Thymus (tissue), 11 donors: ENCODE results near the gene SUPT20H. TPM values are rescaled to one million over a fixed set of nuclear protein-coding genes. Genes with fewer than 3 reads are reported as not detected.
A peak's percentile ranks its signal among the peaks of the same experiment; 100 is the strongest.

Experiments
- DNase-seq, 9 donors: peaks; one replicate each; pipeline ENCODE4 v3.0.0-alpha.2; 2013; ENCODE audit warnings: low spot score in 9 of 9, low read depth in 6 of 9, missing footprints in 1 of 9
- H3K27ac ChIP-seq, 2 donors: one replicate each; pipeline ENCODE4 v1.5.1; 2013; ENCODE audit warnings: control low read depth in 1 of 2, low read depth in 1 of 2, low read length in 1 of 2, mild to moderate bottlenecking in 1 of 2, moderate library complexity in 1 of 2
- H3K27me3 ChIP-seq, 2 donors: one replicate each; pipeline ENCODE4 v1.5.1; 2013; ENCODE audit warnings: low read length in 1 of 2; ENCODE audit not compliant: control insufficient read depth in 2 of 2, insufficient read depth in 1 of 2
- H3K36me3 ChIP-seq, 2 donors: one replicate each; pipeline ENCODE4 v1.5.1; 2013; ENCODE audit warnings: low read length in 1 of 2, mild to moderate bottlenecking in 1 of 2, moderate library complexity in 1 of 2; ENCODE audit not compliant: control insufficient read depth in 2 of 2, insufficient read depth in 2 of 2
- H3K4me1 ChIP-seq, 2 donors: one replicate each; pipeline ENCODE4 v1.5.1; 2013; ENCODE audit warnings: low read length in 2 of 2; ENCODE audit not compliant: control insufficient read depth in 2 of 2, insufficient read depth in 2 of 2
- H3K4me3 ChIP-seq, 2 donors: one replicate each; pipeline ENCODE4 v1.5.1; 2013; ENCODE audit warnings: low read length in 2 of 2, control low read depth in 1 of 2, mild to moderate bottlenecking in 1 of 2
- H3K9me3 ChIP-seq, 2 donors: one replicate each; pipeline ENCODE4 v1.5.1; 2013; ENCODE audit warnings: low read length in 1 of 2, mild to moderate bottlenecking in 1 of 2; ENCODE audit not compliant: control insufficient read depth in 2 of 2, insufficient read depth in 1 of 2
- WGBS: extraction: QIAGEN DNeasy Blood & Tissue Kit; methylation state at CpG from one replicate; pipeline ENCODE4 v1.1.7; 2013; 5-methylcytosine and 5-hydroxymethylcytosine counted together
- polyA plus RNA-seq: library from polyadenylated mRNA; stranded (reverse); fragments of 200-250 nt; gene quantifications from one replicate; pipeline ENCODE4 v1.2.3, GENCODE V29; 2013
- total RNA-seq: library from RNA; stranded (reverse); fragments of 120-200 nt; gene quantifications from one replicate; pipeline ENCODE4 v1.2.4, GENCODE V29; 2013
- donor health status: healthy.

SUPT20H gene
- total and polyA plus RNA-seq, 2 donors = 31.3 to 45.4 TPM

DNA sequence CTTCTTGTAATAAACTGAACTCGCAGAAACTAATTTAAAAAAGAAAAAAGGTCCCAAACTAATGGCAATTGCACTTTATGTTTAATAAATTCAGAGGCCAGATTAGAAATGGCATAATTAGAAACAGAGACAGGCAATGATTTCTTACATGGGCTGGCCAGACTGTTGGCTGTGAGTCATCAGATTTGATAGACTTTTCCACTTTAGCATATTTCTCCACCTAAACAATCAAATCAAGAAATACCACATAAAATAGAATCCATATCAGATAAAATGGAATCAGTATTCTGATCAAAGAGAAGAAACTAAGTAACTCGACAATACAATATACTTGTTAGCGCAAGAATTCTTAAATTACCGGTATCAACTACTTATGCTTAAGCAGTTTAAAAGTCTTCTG is 29.9 kb downstream of the SUPT20H start:
- no peak for DNase-seq
- H3K4me3 ChIP-seq = no peak overlapping the region
- WGBS = 98% methylated on average over 4 of the region's 4 CpGs
- peaks cover 29 to 68% of the 10 kb centered on the region in 2 donors for H3K36me3 ChIP-seq
- H3K27me3 ChIP-seq = no peaks in the 10 kb centered on the region
- H3K4me1 ChIP-seq = no peaks in the 10 kb centered on the region
- no peak overlapping the region for H3K27ac ChIP-seq
- H3K9me3 ChIP-seq = no peaks in the 10 kb centered on the region

GRCh38 chr13:37027639-37028038 is 31.8 kb downstream of the SUPT20H start:
- no peak overlapping the region for H3K27ac ChIP-seq
- WGBS = over 99% methylated on average over 2 of the region's 2 CpGs
- H3K9me3 ChIP-seq = no peaks in the 10 kb centered on the region
- H3K27me3 ChIP-seq = no peaks in the 10 kb centered on the region
- H3K4me3 ChIP-seq = no peak overlapping the region
- H3K4me1 ChIP-seq = no peaks in the 10 kb centered on the region
- H3K36me3 ChIP-seq = peaks cover 24 to 62% of the 10 kb centered on the region in 2 donors
- DNase-seq = no peak

DNA sequence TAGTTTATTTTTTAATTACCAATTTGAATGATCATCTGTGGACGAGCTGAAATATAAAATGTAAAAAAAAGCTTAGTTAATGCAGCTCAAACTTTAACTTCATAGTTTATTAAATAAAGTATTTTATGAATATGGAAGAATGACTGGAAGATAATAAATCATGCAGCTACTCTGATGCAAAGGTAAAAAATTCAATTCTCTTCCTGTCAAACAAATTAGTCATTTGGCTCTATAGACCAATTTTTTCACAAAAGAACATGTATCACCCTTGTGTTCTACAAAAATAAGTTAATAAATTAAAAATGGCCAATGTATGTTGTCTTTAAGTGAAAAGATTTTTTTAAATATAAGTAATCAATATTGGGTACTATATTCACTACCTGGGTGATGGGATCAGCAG is 32.7 kb downstream of the SUPT20H start:
- 99% methylated on average over 1 of the region's 1 CpG for WGBS
- Histone ChIP-seq H3K4me3 (no peak overlapping the region), H3K4me1 (no peaks in the 10 kb centered on the region), H3K36me3 (peaks cover 19 to 59% of the 10 kb centered on the region in 2 donors), H3K9me3 (no peaks in the 10 kb centered on the region), H3K27ac (no peak overlapping the region), H3K27me3 (no peaks in the 10 kb centered on the region)
- DNase-seq = no peak

DNA sequence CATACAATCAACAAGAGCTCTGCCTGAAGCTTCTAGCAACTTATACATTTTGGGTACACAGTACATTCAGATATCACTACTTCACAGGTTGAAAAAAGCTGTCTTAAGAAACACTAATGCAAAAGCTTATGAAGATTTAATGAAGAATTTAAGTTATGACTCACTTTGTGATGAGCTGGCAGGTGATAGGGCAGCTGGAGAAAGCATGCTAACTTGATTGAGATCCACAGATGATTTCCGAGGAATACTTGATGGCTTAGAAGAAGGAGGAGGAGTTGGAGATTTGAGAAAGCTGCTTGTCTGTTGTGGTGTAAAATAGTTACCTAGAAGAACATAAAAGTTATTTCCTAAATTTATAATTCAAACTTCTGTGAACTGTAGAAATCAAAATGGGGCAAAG is 35.6 kb downstream of the SUPT20H start:
- no peak overlapping the region for H3K4me3 ChIP-seq
- H3K9me3 ChIP-seq = no peaks in the 10 kb centered on the region
- DNase-seq = no peak
- H3K27ac ChIP-seq = no peak overlapping the region
- peaks cover 12 to 63% of the 10 kb centered on the region in 2 donors for H3K36me3 ChIP-seq
- H3K27me3 ChIP-seq = no peaks in the 10 kb centered on the region
- no peaks in the 10 kb centered on the region for H3K4me1 ChIP-seq
- 98% methylated on average over 1 of the region's 1 CpG for WGBS

DNA sequence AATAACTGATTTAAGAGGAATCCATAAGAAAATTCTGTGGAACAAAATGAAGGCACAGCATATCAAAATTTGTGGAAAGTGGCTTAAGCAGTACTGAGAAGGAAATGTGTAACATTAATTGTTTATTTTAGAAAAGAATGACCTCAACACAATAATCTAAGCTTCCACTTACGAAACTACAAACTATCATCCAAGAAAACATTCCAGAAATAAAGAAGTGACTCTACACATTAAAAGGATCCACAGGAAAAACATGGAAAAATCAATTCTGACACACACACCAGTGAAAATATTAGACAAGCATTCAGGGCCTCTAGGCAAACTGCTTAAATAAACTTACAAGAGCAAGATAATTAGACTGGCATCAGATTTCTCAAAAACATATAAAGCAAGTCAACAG is 44.9 kb downstream of the SUPT20H start:
- DNase-seq = no peak
- 99% methylated on average over 1 of the region's 1 CpG for WGBS
- Histone ChIP-seq H3K4me1 (no peaks in the 10 kb centered on the region), H3K27me3 (no peaks in the 10 kb centered on the region), H3K36me3 (peaks cover 7 to 54% of the 10 kb centered on the region in 2 donors), H3K27ac (no peak overlapping the region), H3K9me3 (no peaks in the 10 kb centered on the region), H3K4me3 (no peak overlapping the region)

DNA sequence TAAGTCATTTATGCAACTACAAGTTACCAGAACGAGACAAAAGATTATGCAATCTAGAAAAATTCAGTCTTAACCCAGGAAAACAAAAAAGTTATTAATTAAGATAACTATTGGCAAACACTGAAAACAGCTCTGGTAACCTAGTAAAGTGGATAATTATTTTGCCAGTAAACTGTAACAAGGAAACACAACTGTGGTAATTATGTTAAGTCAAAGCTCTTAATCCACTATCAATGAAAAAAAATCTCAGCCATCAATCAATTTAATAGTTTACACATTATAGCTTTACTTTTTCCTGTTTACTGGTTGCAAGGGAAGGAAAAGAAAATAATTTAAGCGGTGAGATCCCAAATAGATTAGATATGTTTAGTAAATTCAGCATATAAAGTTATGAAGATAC is 47.7 kb downstream of the SUPT20H start:
- H3K27me3 ChIP-seq = no peaks in the 10 kb centered on the region
- H3K4me1 ChIP-seq = no peaks in the 10 kb centered on the region
- no peak for DNase-seq
- no peak overlapping the region for H3K27ac ChIP-seq
- 98% methylated on average over 2 of the region's 2 CpGs for WGBS
- H3K4me3 ChIP-seq = no peak overlapping the region
- no peaks in the 10 kb centered on the region for H3K9me3 ChIP-seq
- H3K36me3 ChIP-seq = peaks cover 5 to 57% of the 10 kb centered on the region in 2 donors

- H3K4me3 ChIP-seq = no peak overlapping the region
- H3K4me1 ChIP-seq = no peaks in the 10 kb centered on the region
- H3K36me3 ChIP-seq = peaks cover 5 to 56% of the 10 kb centered on the region in 2 donors
- 45% methylated on average over 1 of the region's 1 CpG for WGBS
- no peaks in the 10 kb centered on the region for H3K9me3 ChIP-seq
- no peak overlapping the region for H3K27ac ChIP-seq
- DNase-seq = no peak
- H3K27me3 ChIP-seq = no peaks in the 10 kb centered on the region
Observed at GRCh38 chr13:37011002-37011401, 48.5 kb downstream of the SUPT20H start.

DNA sequence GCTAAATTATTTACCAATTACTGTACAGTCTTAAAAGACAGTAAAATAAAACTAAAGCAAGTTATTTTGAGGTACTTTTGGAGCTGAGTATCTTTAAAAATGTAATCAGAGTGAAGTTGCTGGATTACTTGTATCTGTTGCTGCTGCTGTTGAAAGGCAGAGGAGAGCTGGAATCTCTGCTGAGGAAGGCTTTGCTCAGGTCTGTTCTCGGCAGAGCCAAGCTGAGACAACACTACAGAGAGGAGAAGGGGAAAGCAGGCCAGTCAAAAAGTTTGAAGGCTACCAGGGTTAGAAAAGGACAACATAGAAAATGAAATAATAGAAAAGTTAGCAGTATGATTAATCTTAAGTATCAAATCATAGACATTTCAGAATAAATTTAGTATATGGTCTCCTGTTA is 49.1 kb downstream of the SUPT20H start:
- Histone ChIP-seq H3K27me3 (no peaks in the 10 kb centered on the region), H3K36me3 (peaks cover 9 to 56% of the 10 kb centered on the region in 2 donors), H3K27ac (no peak overlapping the region), H3K4me1 (no peaks in the 10 kb centered on the region), H3K9me3 (no peaks in the 10 kb centered on the region), H3K4me3 (no peak overlapping the region)
- no peak for DNase-seq
- WGBS = 100% methylated on average over 1 of the region's 1 CpG

DNA sequence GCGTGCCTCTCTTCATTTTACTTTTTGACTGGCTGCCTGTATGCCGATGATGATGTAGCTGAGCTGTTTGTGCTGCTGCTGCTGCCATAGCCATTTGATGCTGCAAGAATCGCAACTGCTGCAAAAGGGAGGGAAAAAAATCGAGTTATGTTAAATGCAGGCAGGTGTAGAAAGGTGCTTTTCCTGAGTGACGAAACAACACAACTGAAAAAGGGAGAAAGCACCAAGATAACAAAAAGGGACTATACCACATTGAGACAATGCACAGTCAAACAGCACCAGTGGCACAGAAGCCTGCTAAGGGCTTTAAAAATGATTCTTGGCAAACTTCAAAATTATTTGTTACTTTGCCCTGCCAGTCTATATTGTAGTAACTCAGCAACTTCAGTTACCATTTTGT is 49.8 kb downstream of the SUPT20H start:
- Histone ChIP-seq H3K9me3 (no peaks in the 10 kb centered on the region), H3K4me3 (no peak overlapping the region), H3K36me3 (peaks cover 9 to 60% of the 10 kb centered on the region in 2 donors), H3K4me1 (no peaks in the 10 kb centered on the region), H3K27me3 (no peaks in the 10 kb centered on the region), H3K27ac (no peak overlapping the region)
- WGBS = 98% methylated on average over 5 of the region's 5 CpGs
- DNase-seq = no peak

DNA sequence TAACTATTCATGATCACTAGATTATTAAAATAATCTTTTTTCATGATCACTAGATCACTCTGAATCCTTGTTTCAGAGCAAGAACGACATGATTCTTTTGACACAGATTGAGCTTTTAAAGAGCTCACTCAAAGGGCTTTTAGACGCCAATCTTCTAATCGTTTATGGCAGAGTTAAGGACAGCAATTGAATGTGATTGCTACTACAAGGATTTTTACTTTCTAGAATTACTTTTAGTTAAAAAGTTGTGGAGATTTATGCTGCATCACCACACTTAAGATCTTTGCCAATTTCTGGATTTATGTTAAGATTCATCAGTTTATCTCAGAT is 57.6 kb downstream of the SUPT20H start:
- H3K27ac ChIP-seq = peak overlapping the region in 1 of 2 donors; percentile 99
- DNase-seq = peak in 1 of 9 donors; percentile 13
- WGBS = 70% methylated on average over 3 of the region's 3 CpGs
- peaks cover 5 to 9% of the 10 kb centered on the region in 2 donors for H3K4me1 ChIP-seq
- H3K27me3 ChIP-seq = no peaks in the 10 kb centered on the region
- H3K36me3 ChIP-seq = peaks cover 8 to 35% of the 10 kb centered on the region in 2 donors
- peak overlapping the region; percentile 78 to 81 for H3K4me3 ChIP-seq
- no peaks in the 10 kb centered on the region for H3K9me3 ChIP-seq
